ENCODE measurements around the gene CD5L. TPM values are rescaled to one million over a fixed set of nuclear protein-coding genes. Genes with fewer than 3 reads are reported as not detected.

CD5L gene
- total and polyA plus RNA-seq, 2 of the 8 experiments (the other 6 are each of a cell fraction or from before 2014, with no cell fraction given) = not detected

DNA sequence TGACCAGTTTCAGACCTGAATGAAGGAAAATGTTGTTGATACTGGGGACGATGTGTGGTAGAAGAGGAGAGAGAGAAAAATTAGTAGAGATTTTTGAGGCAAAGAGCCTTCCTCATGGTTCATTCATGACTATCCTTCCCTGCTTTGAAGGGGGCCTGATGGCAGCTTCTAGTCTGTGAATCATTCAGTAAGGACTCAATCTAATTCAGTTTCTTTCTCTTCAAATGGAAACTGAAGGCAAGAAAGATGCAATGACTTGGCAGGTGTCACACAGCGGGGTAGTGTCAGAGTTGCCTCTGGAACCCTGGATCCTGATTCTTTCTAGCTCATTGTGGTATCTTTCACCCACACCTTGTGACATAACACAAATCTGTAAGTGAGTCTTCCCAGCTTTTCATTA lies 14.9 kb upstream of the CD5L start (continued):
- TF ChIP-seq SRF (IDR thresholded peaks at IDR 0.05; ENCODE audit: low read depth, low read length) (no peak), CBX5 (IDR thresholded peaks at IDR 0.05; ENCODE audit: low read depth, low read length) (no peak)
